ENCODE data around the gene TARS3.

DNA sequence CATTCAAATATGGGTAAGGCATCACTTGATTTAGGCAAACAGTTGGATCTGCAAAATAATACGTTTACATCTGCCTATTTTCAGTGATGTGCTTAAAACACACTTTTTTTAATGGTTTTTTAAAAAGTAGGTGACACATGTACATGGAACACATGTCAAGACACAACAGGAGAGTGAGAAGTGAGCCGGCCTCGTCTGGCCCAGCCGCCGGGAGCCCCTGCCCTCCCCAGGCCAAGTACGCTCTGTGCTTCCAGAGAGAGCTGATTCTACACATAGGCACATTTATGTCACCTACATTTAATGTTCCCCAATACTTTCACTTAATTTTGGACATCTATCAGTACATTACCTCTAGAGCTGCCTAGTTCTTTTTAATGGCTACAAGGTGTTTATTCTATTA, 75.9 kb downstream of the TARS3 start:
- no peak for TF ChIP-seq ZFP30 (CRISPR knock-in tag; IDR thresholded peaks at IDR 0.05)
- TF ChIP-seq, protein P1, sequence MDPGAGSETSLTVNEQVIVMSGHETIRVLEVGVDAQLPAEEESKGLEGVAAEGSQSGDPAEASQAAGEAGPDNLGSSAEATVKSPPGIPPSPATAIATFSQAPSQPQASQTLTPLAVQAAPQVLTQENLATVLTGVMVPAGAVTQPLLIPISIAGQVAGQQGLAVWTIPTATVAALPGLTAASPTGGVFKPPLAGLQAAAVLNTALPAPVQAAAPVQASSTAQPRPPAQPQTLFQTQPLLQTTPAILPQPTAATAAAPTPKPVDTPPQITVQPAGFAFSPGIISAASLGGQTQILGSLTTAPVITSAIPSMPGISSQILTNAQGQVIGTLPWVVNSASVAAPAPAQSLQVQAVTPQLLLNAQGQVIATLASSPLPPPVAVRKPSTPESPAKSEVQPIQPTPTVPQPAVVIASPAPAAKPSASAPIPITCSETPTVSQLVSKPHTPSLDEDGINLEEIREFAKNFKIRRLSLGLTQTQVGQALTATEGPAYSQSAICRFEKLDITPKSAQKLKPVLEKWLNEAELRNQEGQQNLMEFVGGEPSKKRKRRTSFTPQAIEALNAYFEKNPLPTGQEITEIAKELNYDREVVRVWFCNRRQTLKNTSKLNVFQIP (CRISPR knock-in tag; IDR thresholded peaks at IDR 0.05; ENCODE audit: borderline replicate concordance, low read depth): no peak
- no peak for TF ChIP-seq CSDC2 (CRISPR knock-in tag; IDR thresholded peaks at IDR 0.05)
- TF ChIP-seq ISL1 (CRISPR knock-in tag; IDR thresholded peaks at IDR 0.05): no peak
- TF ChIP-seq RARB (CRISPR knock-in tag; IDR thresholded peaks at IDR 0.05): no peak
- TF ChIP-seq, protein P2, sequence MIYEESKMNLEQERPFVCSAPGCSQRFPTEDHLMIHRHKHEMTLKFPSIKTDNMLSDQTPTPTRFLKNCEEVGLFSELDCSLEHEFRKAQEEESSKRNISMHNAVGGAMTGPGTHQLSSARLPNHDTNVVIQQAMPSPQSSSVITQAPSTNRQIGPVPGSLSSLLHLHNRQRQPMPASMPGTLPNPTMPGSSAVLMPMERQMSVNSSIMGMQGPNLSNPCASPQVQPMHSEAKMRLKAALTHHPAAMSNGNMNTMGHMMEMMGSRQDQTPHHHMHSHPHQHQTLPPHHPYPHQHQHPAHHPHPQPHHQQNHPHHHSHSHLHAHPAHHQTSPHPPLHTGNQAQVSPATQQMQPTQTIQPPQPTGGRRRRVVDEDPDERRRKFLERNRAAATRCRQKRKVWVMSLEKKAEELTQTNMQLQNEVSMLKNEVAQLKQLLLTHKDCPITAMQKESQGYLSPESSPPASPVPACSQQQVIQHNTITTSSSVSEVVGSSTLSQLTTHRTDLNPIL (CRISPR knock-in tag; IDR thresholded peaks at IDR 0.05; ENCODE audit: low read depth): no peak
